ENCODE results near the gene SPATA20. TPM values are rescaled to one million over a fixed set of nuclear protein-coding genes. Genes with fewer than 3 reads are reported as not detected.

The SPATA20 gene
- polyA plus RNA-seq, 2 of the 4 experiments (the other 2 are of a cell fraction) = 34.4 to 110 TPM

DNA sequence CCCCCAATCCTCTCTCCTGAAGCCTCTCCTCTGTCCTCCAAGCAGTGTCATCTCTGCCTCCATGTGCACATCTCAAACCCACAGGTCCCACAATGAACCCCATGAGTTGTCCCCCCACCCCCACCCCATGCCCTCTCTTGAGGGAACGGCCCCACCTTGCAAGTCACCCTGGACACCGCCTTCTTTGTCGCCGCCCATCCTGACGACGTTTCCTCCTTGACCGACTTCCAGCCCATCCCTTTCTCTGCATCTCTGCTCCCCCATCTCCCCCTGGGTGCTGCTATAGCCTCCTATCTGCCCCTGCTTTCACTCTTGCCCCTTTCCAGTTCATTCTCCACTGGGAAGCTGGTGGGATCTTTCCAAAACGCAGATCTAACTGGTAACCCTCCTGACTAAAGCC lies 1.7 kb upstream of the SPATA20 start:
- POLR2A ChIA-PET = no interaction called here
- 67% methylated on average over 8 of the region's 8 CpGs for WGBS (ENCODE audit: missing lambda C conversion rate)

DNA sequence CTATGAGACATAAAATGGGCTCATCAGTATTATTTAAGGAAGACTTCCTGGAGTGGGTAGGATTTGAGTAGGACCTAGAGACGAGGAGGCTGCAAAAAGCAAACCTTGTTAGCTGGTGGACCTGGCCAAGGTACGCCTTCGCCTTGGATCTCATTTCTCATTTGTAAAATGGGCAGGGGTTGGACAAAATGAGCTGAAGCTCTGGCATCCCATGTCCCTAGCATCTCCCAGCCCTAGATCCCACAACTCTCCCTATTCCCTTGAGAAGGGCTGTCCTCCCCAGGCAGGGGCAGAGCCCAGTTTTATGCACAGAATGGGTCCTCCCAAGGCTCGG lies 306 bp upstream of the SPATA20 start:
- WGBS (ENCODE audit: missing lambda C conversion rate) = 52% methylated on average over 4 of the region's 4 CpGs
- POLR2A ChIA-PET = interaction anchor here (0.6 to 1.3 kb wide), 3 partner anchors 150 to 319 kb away, joined by 3 to 6 read pairs (median 4); partner anchors contain the start of genes LUC7L3 and TOB1
- Histone ChIP-seq H3K4me1 (peaks cover 50% of the 10 kb centered on the region), H3K9me3 (no peaks in the 10 kb centered on the region), H3K27ac (peak overlapping the region; percentile 95 to 98; a peak in 5 of 6 replicates), H3K4me2 (peak overlapping the region; percentile 97), H3K4me3 (no peak overlapping the region; the same call in 2 of the 3 replicates)
- TF ChIP-seq HEYL (CRISPR knock-in tag; IDR thresholded peaks at IDR 0.05) (no peak), MAFK (IDR thresholded peaks at IDR 0.05; ENCODE audit: partially characterized antibody) (peak; percentile 17)
- DNase-seq (ENCODE audit: low read depth in 1 of 2, low spot score in 1 of 2) (no peak), FAIRE-seq (no peak), ATAC-seq (no peak)
- CTCF ChIA-PET = interaction anchor here (0.5 to 23.7 kb wide), 39 partner anchors 9 to 402 kb away, joined by 3 to 753 read pairs (median 4); partner anchors contain the start of genes ANKRD40 and CACNA1G

More for the DNA sequence above, 1.7 kb upstream of the SPATA20 start:
- Histone ChIP-seq H3K4me3 (no peak overlapping the region), H3K4me2 (no peak overlapping the region), H3K4me1 (peaks cover 53% of the 10 kb centered on the region), H3K27ac (peak overlapping the region in 1 of 2 experiments; percentile 6; a peak in 2 of 6 replicates), H3K9me3 (no peaks in the 10 kb centered on the region)
- DNase-seq (ENCODE audit: low read depth in 1 of 2, low spot score in 1 of 2) = no peak
- no peak for FAIRE-seq
- no peak for ATAC-seq
- no peak for TF ChIP-seq CBX8 (IDR thresholded peaks at IDR 0.05)
- TF ChIP-seq EP300 (IDR thresholded peaks at IDR 0.05) = no peak
- no peak for TF ChIP-seq JUN (IDR thresholded peaks at IDR 0.05)
- TF ChIP-seq ZC3H11A (IDR thresholded peaks at IDR 0.05) = no peak
- TF ChIP-seq NR3C1 (IDR thresholded peaks at IDR 0.05) = no peak
- no peak for TF ChIP-seq BHLHE40 (IDR thresholded peaks at IDR 0.05; ENCODE audit: low read depth, low read length)
- no peak for TF ChIP-seq MAX (IDR thresholded peaks at IDR 0.05)
- TF ChIP-seq ESRRA (IDR thresholded peaks at IDR 0.05; ENCODE audit: borderline replicate concordance, low read length) = no peak
- CTCF ChIA-PET = interaction anchor here (0.9 to 23.7 kb wide), 8 partner anchors 12 to 307 kb away, joined by 3 to 753 read pairs (median 7); partner anchors contain the start of gene ANKRD40

DNA sequence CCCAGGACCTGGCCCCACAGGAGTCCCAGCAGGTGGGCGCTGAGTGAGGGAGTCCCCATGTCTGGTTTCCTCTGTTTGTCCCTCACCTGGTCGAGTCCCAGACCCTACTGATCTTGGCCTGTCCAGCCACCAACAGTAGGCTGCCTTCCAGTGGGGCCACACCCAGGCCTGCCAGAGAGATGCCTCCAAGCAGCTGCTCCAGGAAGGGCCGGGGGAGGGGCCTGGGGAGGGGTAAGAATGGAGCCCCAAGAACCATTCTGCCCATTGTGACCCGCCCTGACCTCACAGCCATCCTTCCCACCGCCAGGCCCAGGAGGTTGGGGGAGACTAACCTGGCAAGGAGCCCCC lies 736 bp downstream of the SPATA20 start:
- Histone ChIP-seq H3K4me2 (peak overlapping the region; percentile 97), H3K4me1 (peaks cover 46% of the 10 kb centered on the region), H3K9me3 (no peaks in the 10 kb centered on the region), H3K27ac (peak overlapping the region; percentile 95 to 98), H3K4me3 (peak overlapping the region; percentile 67)
- WGBS (ENCODE audit: missing lambda C conversion rate) = 9% methylated on average over 5 of the region's 5 CpGs
- DNase-seq (ENCODE audit: low read depth in 1 of 2, low spot score in 1 of 2) (peak in 1 of 2 experiments; percentile 45), ATAC-seq (peak; percentile 8 to 11; a peak in 4 of 6 replicates), FAIRE-seq (no peak)
- POLR2A ChIA-PET = interaction anchor here (0.7 to 1.3 kb wide), 4 partner anchors 112 to 318 kb away, joined by 3 to 6 read pairs (median 4); partner anchors contain the start of gene TOB1
- CTCF ChIA-PET = interaction anchor here (0.6 to 23.7 kb wide), 21 partner anchors 9 to 401 kb away, joined by 3 to 753 read pairs (median 6); partner anchors contain the start of genes ANKRD40 and CACNA1G
- no peak for TF ChIP-seq ZFP36 (IDR thresholded peaks at IDR 0.05; ENCODE audit: borderline replicate concordance, partially characterized antibody)
- TF ChIP-seq ZSCAN20 (CRISPR knock-in tag; IDR thresholded peaks at IDR 0.05) = no peak
- peak; percentile 22; the same call in 1 of the 2 replicates for TF ChIP-seq POLR2A (IDR thresholded peaks at IDR 0.05; ENCODE audit: low read length)

GRCh38 chr17:50548831-50549230 lies 1.9 kb downstream of the SPATA20 start:
- FAIRE-seq (no peak), ATAC-seq (no peak), DNase-seq (ENCODE audit: low read depth in 1 of 2, low spot score in 1 of 2) (no peak)
- 89% methylated on average over 18 of the region's 18 CpGs for WGBS (ENCODE audit: missing lambda C conversion rate)
- peak overlapping the region; percentile 97 for H3K4me2 ChIP-seq
- no peak overlapping the region for H3K4me3 ChIP-seq
- ChIA-PET POLR2A (interaction anchor here (0.6 to 3.1 kb wide), 2 partner anchors 147 to 215 kb away, joined by 4 to 22 read pairs; no protein-coding TSS in a partner anchor), CTCF (interaction anchor here (0.6 to 23.7 kb wide), 18 partner anchors 13 to 304 kb away, joined by 3 to 753 read pairs (median 9); partner anchors contain the start of genes ANKRD40 and CACNA1G)
- no peaks in the 10 kb centered on the region for H3K9me3 ChIP-seq
- H3K4me1 ChIP-seq = peaks cover 35% of the 10 kb centered on the region
- H3K27ac ChIP-seq = peak overlapping the region; percentile 95 to 98; a peak in 5 of 6 replicates
- TF ChIP-seq RARB (CRISPR knock-in tag; IDR thresholded peaks at IDR 0.05) (no peak), JUN (IDR thresholded peaks at IDR 0.05) (0 out of 5 replicates have a peak, but pooled peaks of 1 of the 2 experiments have one; percentile 13), HOXB13 (CRISPR knock-in tag; IDR thresholded peaks at IDR 0.05; ENCODE audit: low read depth) (no peak), HDAC2 (IDR thresholded peaks at IDR 0.05) (no peak)
- TF ChIP-seq, protein P1, sequence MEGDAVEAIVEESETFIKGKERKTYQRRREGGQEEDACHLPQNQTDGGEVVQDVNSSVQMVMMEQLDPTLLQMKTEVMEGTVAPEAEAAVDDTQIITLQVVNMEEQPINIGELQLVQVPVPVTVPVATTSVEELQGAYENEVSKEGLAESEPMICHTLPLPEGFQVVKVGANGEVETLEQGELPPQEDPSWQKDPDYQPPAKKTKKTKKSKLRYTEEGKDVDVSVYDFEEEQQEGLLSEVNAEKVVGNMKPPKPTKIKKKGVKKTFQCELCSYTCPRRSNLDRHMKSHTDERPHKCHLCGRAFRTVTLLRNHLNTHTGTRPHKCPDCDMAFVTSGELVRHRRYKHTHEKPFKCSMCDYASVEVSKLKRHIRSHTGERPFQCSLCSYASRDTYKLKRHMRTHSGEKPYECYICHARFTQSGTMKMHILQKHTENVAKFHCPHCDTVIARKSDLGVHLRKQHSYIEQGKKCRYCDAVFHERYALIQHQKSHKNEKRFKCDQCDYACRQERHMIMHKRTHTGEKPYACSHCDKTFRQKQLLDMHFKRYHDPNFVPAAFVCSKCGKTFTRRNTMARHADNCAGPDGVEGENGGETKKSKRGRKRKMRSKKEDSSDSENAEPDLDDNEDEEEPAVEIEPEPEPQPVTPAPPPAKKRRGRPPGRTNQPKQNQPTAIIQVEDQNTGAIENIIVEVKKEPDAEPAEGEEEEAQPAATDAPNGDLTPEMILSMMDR (IDR thresholded peaks at IDR 0.05) = no peak
- TF ChIP-seq, protein P2, sequence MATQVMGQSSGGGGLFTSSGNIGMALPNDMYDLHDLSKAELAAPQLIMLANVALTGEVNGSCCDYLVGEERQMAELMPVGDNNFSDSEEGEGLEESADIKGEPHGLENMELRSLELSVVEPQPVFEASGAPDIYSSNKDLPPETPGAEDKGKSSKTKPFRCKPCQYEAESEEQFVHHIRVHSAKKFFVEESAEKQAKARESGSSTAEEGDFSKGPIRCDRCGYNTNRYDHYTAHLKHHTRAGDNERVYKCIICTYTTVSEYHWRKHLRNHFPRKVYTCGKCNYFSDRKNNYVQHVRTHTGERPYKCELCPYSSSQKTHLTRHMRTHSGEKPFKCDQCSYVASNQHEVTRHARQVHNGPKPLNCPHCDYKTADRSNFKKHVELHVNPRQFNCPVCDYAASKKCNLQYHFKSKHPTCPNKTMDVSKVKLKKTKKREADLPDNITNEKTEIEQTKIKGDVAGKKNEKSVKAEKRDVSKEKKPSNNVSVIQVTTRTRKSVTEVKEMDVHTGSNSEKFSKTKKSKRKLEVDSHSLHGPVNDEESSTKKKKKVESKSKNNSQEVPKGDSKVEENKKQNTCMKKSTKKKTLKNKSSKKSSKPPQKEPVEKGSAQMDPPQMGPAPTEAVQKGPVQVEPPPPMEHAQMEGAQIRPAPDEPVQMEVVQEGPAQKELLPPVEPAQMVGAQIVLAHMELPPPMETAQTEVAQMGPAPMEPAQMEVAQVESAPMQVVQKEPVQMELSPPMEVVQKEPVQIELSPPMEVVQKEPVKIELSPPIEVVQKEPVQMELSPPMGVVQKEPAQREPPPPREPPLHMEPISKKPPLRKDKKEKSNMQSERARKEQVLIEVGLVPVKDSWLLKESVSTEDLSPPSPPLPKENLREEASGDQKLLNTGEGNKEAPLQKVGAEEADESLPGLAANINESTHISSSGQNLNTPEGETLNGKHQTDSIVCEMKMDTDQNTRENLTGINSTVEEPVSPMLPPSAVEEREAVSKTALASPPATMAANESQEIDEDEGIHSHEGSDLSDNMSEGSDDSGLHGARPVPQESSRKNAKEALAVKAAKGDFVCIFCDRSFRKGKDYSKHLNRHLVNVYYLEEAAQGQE (IDR thresholded peaks at IDR 0.05) = no peak

All from A549 (cell line).